Measurements from ENCODE around the gene TJAP1. TPM values are rescaled to one million over a fixed set of nuclear protein-coding genes. Genes with fewer than 3 reads are reported as not detected.

TJAP1 gene
- total RNA-seq, 2 experiments from 2014 or later = 23.6 to 24.4 TPM

GRCh38 chr6:43506171-43506570 lies 28.8 kb downstream of the TJAP1 start:
- no peak overlapping the region for H3K27ac Mint-ChIP-seq

GRCh38 chr6:43506667-43507471 lies 29.5 kb downstream of the TJAP1 start:
- CTCF ChIA-PET = interaction anchor here (0.7 to 2.7 kb wide), 15 partner anchors 9 to 277 kb away, joined by 3 to 13 read pairs (median 4); partner anchors contain the start of genes ABCC10, CRIP3, DLK2 and DNPH1
- Histone ChIP-seq H3K36me3 (ENCODE audit: insufficient read depth, low read length) (peaks cover 39% of the 10 kb centered on the region), H3K27ac (ENCODE audit: low read depth in 1 of 2, low read length in 2 of 2) (no peak overlapping the region), H3K4me1 (ENCODE audit: insufficient read depth, low read length) (peaks cover 29% of the 10 kb centered on the region), H3K4me3 (ENCODE audit: low read length) (no peak overlapping the region), H3K9me3 (ENCODE audit: control insufficient read depth in 1 of 2, insufficient read depth in 1 of 2, low read length in 2 of 2) (no peaks in the 10 kb centered on the region), H3K27me3 (ENCODE audit: control insufficient read depth in 1 of 2, insufficient read depth in 2 of 2, low read length in 2 of 2) (peaks cover 20% of the 10 kb centered on the region in 2 experiments)
- peak overlapping the region; percentile 68 for H3K4me3 Mint-ChIP-seq
- H3K27ac Mint-ChIP-seq = no peak overlapping the region
- H3K9me3 Mint-ChIP-seq = no peaks in the 10 kb centered on the region
- POLR2A ChIA-PET = interaction anchor here (0.5 to 2.1 kb wide), 11 partner anchors 9 to 1817 kb away, joined by 3 to 16 read pairs (median 4); partner anchors contain the start of genes ABCC10, DNPH1, POLR1C and YIPF3
- peak; percentile 71 for ATAC-seq (ENCODE audit: poor library complexity)
- peaks cover 23% of the 10 kb centered on the region for H3K27me3 Mint-ChIP-seq
- intact Hi-C loops (cut with DNase I, micrococcal nuclease) = loop anchor here (1.0 to 10.0 kb wide), 7 partner anchors 53 to 602 kb away; partner anchors contain the start of gene ZNF318 (in 2 of the 2)
- H3K4me1 Mint-ChIP-seq (ENCODE audit: low read depth) = peaks cover 15% of the 10 kb centered on the region
- peak; percentile 58 to 92 (median 74) for DNase-seq
- TF ChIP-seq CTCF (IDR thresholded peaks at IDR 0.05) = peak; percentile 94
- H3K36me3 Mint-ChIP-seq (ENCODE audit: low read depth) = peaks cover 60% of the 10 kb centered on the region

More at GRCh38 chr6:43506171-43506570, 28.8 kb downstream of the TJAP1 start:
- H3K4me3 ChIP-seq (ENCODE audit: low read length) = no peak overlapping the region
- H3K27me3 ChIP-seq (ENCODE audit: control insufficient read depth in 1 of 2, insufficient read depth in 2 of 2, low read length in 2 of 2) = peaks cover 20% of the 10 kb centered on the region in 2 experiments
- CTCF ChIA-PET = interaction anchor here (0.7 to 2.7 kb wide), 16 partner anchors 10 to 277 kb away, joined by 3 to 13 read pairs (median 4); partner anchors contain the start of genes ABCC10, CRIP3, DLK2 and DNPH1
- no peaks in the 10 kb centered on the region for H3K9me3 ChIP-seq (ENCODE audit: control insufficient read depth in 1 of 2, insufficient read depth in 1 of 2, low read length in 2 of 2)
- Mint-ChIP-seq H3K4me1 (ENCODE audit: low read depth) (peaks cover 15% of the 10 kb centered on the region), H3K27me3 (peaks cover 23% of the 10 kb centered on the region), H3K9me3 (no peaks in the 10 kb centered on the region), H3K4me3 (no peak overlapping the region), H3K36me3 (ENCODE audit: low read depth) (peaks cover 60% of the 10 kb centered on the region)
- no peak for TF ChIP-seq CTCF (IDR thresholded peaks at IDR 0.05)
- intact Hi-C loops (cut with DNase I, micrococcal nuclease) = loop anchor here (1.0 to 10.0 kb wide), 7 partner anchors 52 to 601 kb away; partner anchors contain the start of gene ZNF318 (in 2 of the 2)
- peaks cover 39% of the 10 kb centered on the region for H3K36me3 ChIP-seq (ENCODE audit: insufficient read depth, low read length)
- ATAC-seq (ENCODE audit: poor library complexity) (no peak), DNase-seq (no peak)
- peaks cover 29% of the 10 kb centered on the region for H3K4me1 ChIP-seq (ENCODE audit: insufficient read depth, low read length)
- H3K27ac ChIP-seq (ENCODE audit: low read depth in 1 of 2, low read length in 2 of 2) = no peak overlapping the region
- POLR2A ChIA-PET = interaction anchor here (0.7 to 2.1 kb wide), 9 partner anchors 8 to 474 kb away, joined by 3 to 16 read pairs (median 4); partner anchors contain the start of genes ABCC10, DNPH1, POLR1C and YIPF3

GRCh38 chr6:43508481-43509141 lies 31.2 kb downstream of the TJAP1 start:
- H3K36me3 ChIP-seq (ENCODE audit: insufficient read depth, low read length) = peaks cover 39% of the 10 kb centered on the region
- CTCF ChIA-PET = interaction anchor here (2.7 kb wide), 1 partner anchor 54 kb away, joined by 13 read pairs; the partner anchor contains the start of gene DLK2
- H3K9me3 ChIP-seq (ENCODE audit: control insufficient read depth in 1 of 2, insufficient read depth in 1 of 2, low read length in 2 of 2) = no peaks in the 10 kb centered on the region
- no peaks in the 10 kb centered on the region for H3K9me3 Mint-ChIP-seq
- no peak overlapping the region for H3K27ac ChIP-seq (ENCODE audit: low read depth in 1 of 2, low read length in 2 of 2)
- peaks cover 29% of the 10 kb centered on the region for H3K4me1 ChIP-seq (ENCODE audit: insufficient read depth, low read length)
- TF ChIP-seq CTCF (IDR thresholded peaks at IDR 0.05) = no peak
- intact Hi-C loops (cut with DNase I, micrococcal nuclease) = loop anchor here (5.0 to 10.0 kb wide), 5 partner anchors 121 to 604 kb away; partner anchors contain the start of gene ZNF318 (in 2 of the 2)
- H3K4me3 Mint-ChIP-seq = peak overlapping the region; percentile 87
- H3K27ac Mint-ChIP-seq = peak overlapping the region; percentile 67
- peaks cover 20% of the 10 kb centered on the region in 2 experiments for H3K27me3 ChIP-seq (ENCODE audit: control insufficient read depth in 1 of 2, insufficient read depth in 2 of 2, low read length in 2 of 2)
- no peak overlapping the region for H3K4me3 ChIP-seq (ENCODE audit: low read length)
- POLR2A ChIA-PET = interaction anchor here (1.9 to 2.1 kb wide), 3 partner anchors 9 to 139 kb away, joined by 8 to 16 read pairs (median 10); partner anchors contain the start of genes POLR1C, TJAP1, YIPF3 and ZNF318
- peaks cover 23% of the 10 kb centered on the region for H3K27me3 Mint-ChIP-seq
- DNase-seq (peak in 2 of 14 experiments; percentile 22 to 30), ATAC-seq (ENCODE audit: poor library complexity) (no peak)
- peaks cover 20% of the 10 kb centered on the region for H3K4me1 Mint-ChIP-seq (ENCODE audit: low read depth)
- H3K36me3 Mint-ChIP-seq (ENCODE audit: low read depth) = peaks cover 59% of the 10 kb centered on the region

All from CD4-positive, alpha-beta T cell (primary cell).